Endometrial microvascular endothelial cells (primary cell): ENCODE results near the gene KCNQ4. TPM values are rescaled to one million over a fixed set of nuclear protein-coding genes. Genes with fewer than 3 reads are reported as not detected.

Experiments
- in situ Hi-C: cut with HindIII; loops from 2 replicates; pipeline ENCODE4 v1.10.0; 2017; ENCODE audit warnings: low sequenced_read_pairs, low pct_unique_long_range_greater_than_20kb; ENCODE audit errors: inconsistent ontology term
- total RNA-seq: library from RNA; depleted of rRNA; stranded (reverse); fragments of >200 nt; gene quantifications from one replicate; pipeline ENCODE4 v1.2.3, GENCODE V29; 2015; ENCODE audit errors: inconsistent ontology term

The KCNQ4 gene
- total RNA-seq, 1 donor from 2014 or later: not detected

GRCh38 chr1:40847023-40847745 is 63.6 kb downstream of the KCNQ4 start:
- in situ Hi-C loops: no loop called here

GRCh38 chr1:40848530-40849189 is 65.1 kb downstream of the KCNQ4 start:
- in situ Hi-C loops: no loop called here

- in situ Hi-C loops: no loop called here
These were observed 66.4 kb downstream of the KCNQ4 start for GRCh38 chr1:40849801-40850592.

DNA sequence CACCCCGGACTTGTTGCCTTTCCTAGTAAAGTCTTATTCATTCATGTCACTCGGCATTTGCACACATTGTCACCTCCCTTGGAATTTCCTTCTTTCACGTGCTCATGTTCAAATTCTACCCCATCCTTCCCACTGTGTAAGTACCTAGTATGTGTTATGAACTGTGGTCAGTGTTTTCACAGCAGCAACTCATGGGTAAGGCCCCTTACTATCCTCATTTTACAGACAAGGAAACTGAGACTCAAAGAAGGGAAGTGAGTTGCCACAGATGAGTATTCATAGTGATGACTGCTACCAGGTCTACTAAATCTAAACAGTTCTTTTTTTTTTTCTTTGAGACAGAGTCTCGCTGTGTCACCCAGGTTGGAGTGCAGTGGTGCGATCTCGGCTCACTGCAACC is 68.1 kb downstream of the KCNQ4 start:
- in situ Hi-C loops: no loop called here

- in situ Hi-C loops: no loop called here
These were observed 69.7 kb downstream of the KCNQ4 start for GRCh38 chr1:40853113-40853884.

DNA sequence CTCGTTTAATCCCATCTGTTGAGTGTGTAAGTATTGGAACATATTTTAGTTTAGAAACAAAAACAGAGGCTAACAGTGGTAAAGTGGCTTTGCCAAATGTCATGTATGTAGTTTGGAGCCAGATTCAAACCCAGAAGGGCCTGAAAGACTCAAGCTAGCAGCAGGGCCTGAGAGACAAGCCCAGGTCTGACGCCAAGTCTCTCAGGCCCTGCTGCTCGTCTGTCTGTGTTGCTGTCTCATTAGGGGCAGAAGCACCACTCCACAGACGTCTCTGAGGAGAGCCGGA is 70.2 kb downstream of the KCNQ4 start:
- in situ Hi-C loops: no loop called here

- in situ Hi-C loops: no loop called here
These were observed 71.9 kb downstream of the KCNQ4 start for GRCh38 chr1:40855513-40855912.

DNA sequence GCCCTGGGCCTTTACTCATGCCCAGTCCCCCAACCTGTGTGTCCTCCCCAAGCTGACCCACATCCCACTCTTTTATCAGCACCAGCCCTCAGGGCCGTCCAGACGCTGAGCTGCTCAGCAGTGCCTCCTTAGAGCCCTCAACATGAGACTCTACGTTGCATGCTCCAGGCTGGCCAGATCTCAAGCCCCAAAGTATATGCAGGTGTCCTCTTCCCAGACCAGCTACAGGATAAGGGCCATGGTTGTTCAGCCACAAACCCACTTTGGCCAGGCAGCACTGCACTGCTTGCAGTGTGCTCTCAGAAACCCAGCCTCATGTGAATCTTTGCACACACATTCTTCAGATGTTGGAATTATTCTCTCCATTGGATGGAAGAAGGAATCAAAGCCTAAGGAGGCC is 72.5 kb downstream of the KCNQ4 start:
- in situ Hi-C loops: no loop called here

DNA sequence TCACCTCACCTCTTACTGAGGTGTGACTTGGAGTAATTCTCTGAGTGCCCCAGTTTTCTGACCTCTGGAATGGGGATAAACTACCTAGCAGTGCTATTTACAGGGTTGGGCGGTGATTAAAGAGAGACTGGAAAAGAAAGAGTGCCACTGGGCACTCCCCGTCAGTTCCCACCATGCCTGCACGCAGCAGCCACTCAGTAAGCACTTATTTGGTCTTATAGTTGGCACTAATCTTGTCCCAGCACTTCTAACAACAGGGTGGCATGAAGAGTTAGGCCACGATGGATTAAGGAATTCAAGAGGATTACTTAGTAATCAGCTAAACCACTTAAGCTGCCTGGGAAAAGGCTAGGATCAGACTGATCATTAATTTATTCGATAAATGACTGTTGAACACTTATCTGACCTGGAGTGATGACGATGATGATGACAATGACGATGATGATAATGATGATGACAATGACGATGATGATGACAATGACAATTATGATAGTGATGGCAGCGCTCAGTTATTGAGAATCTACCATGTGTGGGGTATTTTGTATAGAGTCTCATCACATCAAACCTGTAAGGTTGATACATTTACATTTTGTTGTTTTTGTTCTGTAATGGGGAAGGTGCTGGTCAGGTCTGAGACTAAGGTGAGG is 73.2 kb downstream of the KCNQ4 start:
- in situ Hi-C loops: no loop called here

DNA sequence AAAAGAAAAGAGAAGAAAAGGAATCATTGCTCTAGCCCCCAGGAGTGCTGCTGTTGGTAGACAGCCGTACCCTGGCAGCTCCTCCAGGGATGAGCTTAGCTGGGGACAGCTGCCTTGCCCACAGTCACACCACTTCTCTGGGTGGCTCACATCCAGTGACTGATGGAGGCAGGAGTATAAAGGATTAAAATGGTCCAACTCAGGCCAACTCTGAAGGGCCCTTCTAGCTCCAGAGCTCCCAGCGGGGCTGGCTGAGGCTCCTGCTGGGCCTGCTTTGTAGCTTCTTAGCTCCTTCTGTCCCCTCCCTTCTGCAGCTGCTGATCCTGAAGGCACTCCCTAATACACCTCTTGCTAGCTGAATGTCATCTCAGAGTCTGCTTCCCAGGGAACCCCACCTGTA is 74.2 kb downstream of the KCNQ4 start:
- in situ Hi-C loops: no loop called here

GRCh38 chr1:40858856-40859416 is 75.3 kb downstream of the KCNQ4 start:
- in situ Hi-C loops: no loop called here

- in situ Hi-C loops: no loop called here
These were observed 77.2 kb downstream of the KCNQ4 start for GRCh38 chr1:40860706-40861223.

- in situ Hi-C loops: no loop called here
These were observed 77.8 kb downstream of the KCNQ4 start for GRCh38 chr1:40861224-40862003.

- in situ Hi-C loops: no loop called here
These were observed 78.6 kb downstream of the KCNQ4 start, which contains the start of gene CITED4 for GRCh38 chr1:40862008-40862863. TSS of gene CITED4 (minus strand) at chr1:40862363. CDS start at chr1:40862127, 236 bp downstream.

GRCh38 chr1:40868051-40868723 is 84.6 kb downstream of the KCNQ4 start:
- in situ Hi-C loops: no loop called here

GRCh38 chr1:40870135-40870728 is 86.6 kb downstream of the KCNQ4 start:
- in situ Hi-C loops: no loop called here
